Loucy (cell line): Measurements from ENCODE around the gene LCT.
A peak's percentile ranks its signal among the peaks of the same experiment; 100 is the strongest.

Experiments
- H2AFZ ChIP-seq: fragments of 200-600 bp; sonication (generic); 2 replicates; pipeline ENCODE4 v1.6.0; 2016; ENCODE audit warnings: antibody characterized with exemption, mild to moderate bottlenecking, low read length, moderate library complexity
- H3F3A ChIP-seq: fragments of 200-600 bp; 2 replicates; pipeline ENCODE4 v1.6.0; 2016; ENCODE audit warnings: antibody characterized with exemption, low read depth, mild to moderate bottlenecking
- H3K27me3 ChIP-seq: fragments of 200-600 bp; sonication (generic); 2 replicates; pipeline ENCODE4 v1.6.1; 2014; ENCODE audit warnings: low read length, mild to moderate bottlenecking; ENCODE audit not compliant: insufficient read depth, poor library complexity, severe bottlenecking
- H3K36me3 ChIP-seq: fragments of 200-600 bp; sonication (generic); 2 replicates; pipeline ENCODE4 v1.6.1; 2016; ENCODE audit warnings: low read length; ENCODE audit not compliant: insufficient read depth
- H3K4me1 ChIP-seq: fragments of 200-600 bp; sonication (generic); 2 replicates; pipeline ENCODE4 v1.5.1; 2014; ENCODE audit warnings: low read length, mild to moderate bottlenecking; ENCODE audit not compliant: insufficient read depth, poor library complexity, severe bottlenecking
- H3K4me2 ChIP-seq: fragments of 200-600 bp; sonication (generic); 2 replicates; pipeline ENCODE4 v1.6.0; 2014; ENCODE audit warnings: antibody characterized with exemption, low read length, low read depth, mild to moderate bottlenecking; ENCODE audit not compliant: poor library complexity, severe bottlenecking
- H3K4me3 ChIP-seq: fragments of 200-600 bp; sonication (generic); 2 replicates; pipeline ENCODE4 v1.5.1; 2014; ENCODE audit warnings: low read length, mild to moderate bottlenecking, mixed read lengths; ENCODE audit not compliant: poor library complexity, severe bottlenecking
- H3K79me2 ChIP-seq: fragments of 200-600 bp; sonication (generic); 2 replicates; pipeline ENCODE4 v1.6.1; 2014; ENCODE audit warnings: low read length; ENCODE audit not compliant: insufficient read depth
- H3K9ac ChIP-seq: fragments of 200-600 bp; sonication (generic); 2 replicates; pipeline ENCODE4 v1.6.0; 2014; ENCODE audit warnings: mild to moderate bottlenecking, low read depth, low read length, moderate library complexity; ENCODE audit not compliant: poor library complexity, severe bottlenecking
- H3K9me2 ChIP-seq: fragments of 200-600 bp; sonication (generic); replicated peaks from 2 replicates; pipeline ENCODE4 v1.6.1; 2016; ENCODE audit warnings: low read depth, low read length, mixed read lengths
- H3K9me3 ChIP-seq: fragments of 200-600 bp; sonication (generic); 2 replicates; pipeline ENCODE4 v1.6.1; 2014; ENCODE audit warnings: mild to moderate bottlenecking, antibody characterized with exemption, low read length, low read depth; ENCODE audit not compliant: insufficient read depth
- H4K20me1 ChIP-seq: fragments of 200-600 bp; sonication (generic); 2 replicates; pipeline ENCODE4 v1.6.0; 2014; ENCODE audit warnings: antibody characterized with exemption, low read length, mild to moderate bottlenecking; ENCODE audit not compliant: insufficient read depth, poor library complexity, severe bottlenecking
- CTCF ChIP-seq: fragments of 200-600 bp; sonication (generic); conservative IDR thresholded peaks from 2 replicates; pipeline ENCODE4 v1.5.1; 2014; ENCODE audit warnings: mild to moderate bottlenecking, antibody characterized with exemption, low read length
- EZH2phosphoT487 ChIP-seq: fragments of 200-600 bp; IDR thresholded peaks from 2 replicates; pipeline ENCODE4 v1.6.1; 2018; ENCODE audit warnings: antibody characterized with exemption, mild to moderate bottlenecking, moderate library complexity, borderline replicate concordance

LCT gene

GRCh38 chr2:135844301-135844895 lies 7.4 kb upstream of the LCT start:
- no peak overlapping the region for H3K4me3 ChIP-seq
- H4K20me1 ChIP-seq, result no peaks in the 10 kb centered on the region
- no peaks in the 10 kb centered on the region for H3K9me3 ChIP-seq
- no peaks in the 10 kb centered on the region for H3K27me3 ChIP-seq
- no peaks in the 10 kb centered on the region for H3K79me2 ChIP-seq
- no peaks in the 10 kb centered on the region for H3K9me2 ChIP-seq
- H3K9ac ChIP-seq, result no peak overlapping the region
- peaks cover 5% of the 10 kb centered on the region; the same call in 1 of the 2 replicates for H3F3A ChIP-seq
- peaks cover 76% of the 10 kb centered on the region for H3K36me3 ChIP-seq
- peaks cover 18% of the 10 kb centered on the region for H3K4me1 ChIP-seq
- H2AFZ ChIP-seq, result no peak overlapping the region
- TF ChIP-seq EZH2phosphoT487 (no peak), CTCF (no peak)
- no peak overlapping the region for H3K4me2 ChIP-seq

- Histone ChIP-seq H3K79me2 (no peaks in the 10 kb centered on the region), H3K4me3 (no peak overlapping the region), H3K9ac (no peak overlapping the region), H3K9me3 (no peaks in the 10 kb centered on the region), H3K27me3 (no peaks in the 10 kb centered on the region), H2AFZ (no peak overlapping the region), H3F3A (peaks cover 5% of the 10 kb centered on the region; the same call in 1 of the 2 replicates), H3K9me2 (no peaks in the 10 kb centered on the region), H3K36me3 (peaks cover 71% of the 10 kb centered on the region), H3K4me1 (peaks cover 25% of the 10 kb centered on the region), H3K4me2 (no peak overlapping the region), H4K20me1 (no peaks in the 10 kb centered on the region)
- no peak for TF ChIP-seq EZH2phosphoT487
- no peak for TF ChIP-seq CTCF
Observed at GRCh38 chr2:135843671-135844070, 6.7 kb upstream of the LCT start.

- H3K4me3 ChIP-seq, result peak overlapping the region; percentile 38
- TF ChIP-seq CTCF (no peak), EZH2phosphoT487 (no peak)
- H3F3A ChIP-seq, result peaks cover 5% of the 10 kb centered on the region; the same call in 1 of the 2 replicates
- H3K9me3 ChIP-seq, result no peaks in the 10 kb centered on the region
- H3K9me2 ChIP-seq, result no peaks in the 10 kb centered on the region
- H4K20me1 ChIP-seq, result no peaks in the 10 kb centered on the region
- no peaks in the 10 kb centered on the region for H3K27me3 ChIP-seq
- peak overlapping the region; percentile 2 for H3K9ac ChIP-seq
- H3K36me3 ChIP-seq, result peaks cover 44% of the 10 kb centered on the region
- H2AFZ ChIP-seq, result no peak overlapping the region
- peaks cover 39% of the 10 kb centered on the region for H3K4me1 ChIP-seq
- H3K79me2 ChIP-seq, result no peaks in the 10 kb centered on the region
- H3K4me2 ChIP-seq, result peak overlapping the region; percentile 63
Observed at GRCh38 chr2:135840601-135841000, 3.6 kb upstream of the LCT start.
